Activated naive CD4-positive, alpha-beta T cell treated with anti-CD3 and anti-CD28 coated beads for 36 hours (primary cell): ENCODE data around the gene HDAC7. TPM values are rescaled to one million over a fixed set of nuclear protein-coding genes. Genes with fewer than 3 reads are reported as not detected.

Experiments
- CTCF ChIA-PET: fragments of 350-600 bp; sonication (Branson Sonifier 250); formaldehyde crosslinking; loops from one replicate; lab custom pipeline; 2021; ENCODE audit warnings: antibody characterized with exemption; lab: Charles Lee
- DNase-seq: peaks from one replicate; pipeline ENCODE4 v3.0.0-alpha.2; 2020
- H3K27ac Mint-ChIP-seq: one replicate; pipeline ENCODE4 v1.8.0; 2021; ENCODE audit warnings: mild to moderate bottlenecking, mixed read lengths
- H3K27me3 Mint-ChIP-seq: one replicate; pipeline ENCODE4 v1.8.0; 2021; ENCODE audit warnings: low read depth, mixed read lengths
- H3K36me3 Mint-ChIP-seq: one replicate; pipeline ENCODE4 v1.8.0; 2021; ENCODE audit warnings: low read depth, mixed read lengths
- H3K4me1 Mint-ChIP-seq: one replicate; pipeline ENCODE4 v1.8.0; 2021; ENCODE audit warnings: low read depth, mixed read lengths
- H3K4me3 Mint-ChIP-seq: one replicate; pipeline ENCODE4 v1.8.0; 2021; ENCODE audit warnings: mild to moderate bottlenecking, moderate library complexity, mixed read lengths
- H3K9me3 Mint-ChIP-seq: one replicate; pipeline ENCODE4 v1.8.0; 2021; ENCODE audit warnings: mixed read lengths
- intact Hi-C: fragments of 100-400 bp; cut with micrococcal nuclease; formaldehyde crosslinking; loops from one replicate; pipeline ENCODE4 v1.15.1; 2023
- total RNA-seq, 2 experiments: library from RNA; stranded (reverse); gene quantifications; one replicate each; pipeline ENCODE4 v1.2.3, GENCODE V29; 2021

HDAC7 gene
- total RNA-seq, 2 experiments from 2014 or later: 272 to 289 TPM

DNA sequence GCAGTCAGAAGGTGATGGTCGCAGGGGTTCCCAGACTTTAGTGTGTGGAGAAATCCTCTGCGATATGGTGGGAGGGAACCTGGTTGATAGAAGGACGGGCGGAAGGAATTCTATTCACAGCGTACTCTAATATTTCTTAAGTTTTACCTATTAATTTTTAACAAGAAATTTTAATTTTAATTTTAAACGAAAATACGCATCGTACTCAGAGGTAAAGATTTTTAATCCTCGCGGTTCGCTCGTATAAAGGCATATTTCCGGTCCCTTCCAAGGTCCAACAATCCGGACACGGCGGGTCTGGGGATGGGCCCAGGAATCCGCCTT lies 47.0 kb downstream of the HDAC7 start:
- H3K27ac Mint-ChIP-seq: peak overlapping the region; percentile 13
- no peaks in the 10 kb centered on the region for H3K27me3 Mint-ChIP-seq
- DNase-seq: no peak
- peak overlapping the region; percentile 71 for H3K4me3 Mint-ChIP-seq
- no peaks in the 10 kb centered on the region for H3K9me3 Mint-ChIP-seq
- no peaks in the 10 kb centered on the region for H3K36me3 Mint-ChIP-seq
- CTCF ChIA-PET: interaction anchor here (0.9 to 20.0 kb wide), 15 partner anchors 9 to 740 kb away, joined by 3 to 728 read pairs (median 6); partner anchors contain the start of gene RAPGEF3
- intact Hi-C loops: loop anchor here (1.0 to 2.0 kb wide), 2 partner anchors 36 to 66 kb away; partner anchors contain the start of gene RPAP3
- peaks cover 28% of the 10 kb centered on the region for H3K4me1 Mint-ChIP-seq

DNA sequence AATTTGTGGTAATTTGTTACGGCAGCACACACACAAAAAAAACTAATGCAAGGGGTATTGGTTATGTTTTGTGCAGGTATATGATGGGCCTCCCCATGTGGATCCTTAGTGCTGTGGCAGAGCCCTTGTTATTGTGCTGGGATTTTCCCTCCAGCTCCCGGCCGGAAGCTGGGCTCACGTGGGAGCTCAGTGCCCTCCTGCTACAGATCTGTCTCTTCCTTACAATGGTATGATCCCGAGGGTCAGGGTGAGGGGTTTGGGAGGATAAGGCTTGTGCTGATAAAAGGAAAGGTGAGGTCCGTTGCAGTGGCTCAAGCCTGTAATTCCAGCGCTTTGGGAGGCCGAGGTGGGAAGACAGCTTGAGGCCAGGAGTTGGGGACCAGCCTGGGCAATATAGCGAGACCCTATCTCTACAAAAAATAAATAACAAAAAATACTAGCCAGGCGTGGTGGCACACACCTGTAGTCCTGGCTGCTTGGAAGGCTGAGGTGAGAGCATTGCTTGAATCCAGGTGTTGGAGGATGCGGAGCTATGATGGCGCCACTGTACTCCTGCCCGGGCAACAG lies 47.5 kb downstream of the HDAC7 start:
- CTCF ChIA-PET: interaction anchor here (0.7 to 20.0 kb wide), 15 partner anchors 10 to 1066 kb away, joined by 3 to 728 read pairs (median 6); partner anchors contain the start of gene RAPGEF3
- peak overlapping the region; percentile 13 for H3K27ac Mint-ChIP-seq
- intact Hi-C loops: loop anchor here (2.0 kb wide), 1 partner anchor 65 kb away; the partner anchor contains the start of gene RPAP3
- no peaks in the 10 kb centered on the region for H3K27me3 Mint-ChIP-seq
- no peaks in the 10 kb centered on the region for H3K9me3 Mint-ChIP-seq
- H3K4me3 Mint-ChIP-seq: peak overlapping the region; percentile 71
- no peaks in the 10 kb centered on the region for H3K36me3 Mint-ChIP-seq
- H3K4me1 Mint-ChIP-seq: peaks cover 28% of the 10 kb centered on the region
- no peak for DNase-seq

DNA sequence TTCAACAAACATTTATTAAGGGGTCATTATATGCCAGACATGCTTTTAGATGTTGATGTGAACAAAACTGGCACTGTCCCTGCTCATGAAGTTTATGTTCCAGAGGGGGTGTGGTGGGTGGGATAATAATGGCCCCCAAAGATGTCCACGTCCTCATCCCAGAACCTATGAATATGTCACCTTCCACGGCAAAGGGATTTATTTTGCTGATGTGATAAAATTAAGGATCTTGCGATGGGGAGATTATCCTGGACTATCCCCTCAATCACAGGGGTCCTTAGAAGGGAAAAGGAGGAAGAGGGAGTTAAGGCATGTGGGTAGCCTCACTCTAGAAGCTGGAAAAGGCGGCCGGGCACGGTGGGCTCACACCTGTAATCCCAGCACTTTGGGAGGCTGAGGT lies 48.4 kb downstream of the HDAC7 start:
- no peaks in the 10 kb centered on the region for H3K36me3 Mint-ChIP-seq
- H3K9me3 Mint-ChIP-seq: no peaks in the 10 kb centered on the region
- CTCF ChIA-PET: interaction anchor here (0.7 to 20.0 kb wide), 9 partner anchors 7 to 566 kb away, joined by 3 to 728 read pairs (median 15); partner anchors contain the start of gene RAPGEF3
- DNase-seq: no peak
- intact Hi-C loops: no loop called here
- no peak overlapping the region for H3K4me3 Mint-ChIP-seq
- peaks cover 21% of the 10 kb centered on the region for H3K4me1 Mint-ChIP-seq
- H3K27ac Mint-ChIP-seq: no peak overlapping the region
- H3K27me3 Mint-ChIP-seq: no peaks in the 10 kb centered on the region

- no peak for DNase-seq
- H3K4me3 Mint-ChIP-seq: no peak overlapping the region
- H3K36me3 Mint-ChIP-seq: no peaks in the 10 kb centered on the region
- intact Hi-C loops: no loop called here
- no peak overlapping the region for H3K27ac Mint-ChIP-seq
- peaks cover 15% of the 10 kb centered on the region for H3K4me1 Mint-ChIP-seq
- no peaks in the 10 kb centered on the region for H3K9me3 Mint-ChIP-seq
- CTCF ChIA-PET: interaction anchor here (0.7 to 20.0 kb wide), 12 partner anchors 8 to 565 kb away, joined by 3 to 728 read pairs (median 6); partner anchors contain the start of gene RAPGEF3
- H3K27me3 Mint-ChIP-seq: no peaks in the 10 kb centered on the region
Observed at GRCh38 chr12:47770086-47770726, 49.5 kb downstream of the HDAC7 start.

DNA sequence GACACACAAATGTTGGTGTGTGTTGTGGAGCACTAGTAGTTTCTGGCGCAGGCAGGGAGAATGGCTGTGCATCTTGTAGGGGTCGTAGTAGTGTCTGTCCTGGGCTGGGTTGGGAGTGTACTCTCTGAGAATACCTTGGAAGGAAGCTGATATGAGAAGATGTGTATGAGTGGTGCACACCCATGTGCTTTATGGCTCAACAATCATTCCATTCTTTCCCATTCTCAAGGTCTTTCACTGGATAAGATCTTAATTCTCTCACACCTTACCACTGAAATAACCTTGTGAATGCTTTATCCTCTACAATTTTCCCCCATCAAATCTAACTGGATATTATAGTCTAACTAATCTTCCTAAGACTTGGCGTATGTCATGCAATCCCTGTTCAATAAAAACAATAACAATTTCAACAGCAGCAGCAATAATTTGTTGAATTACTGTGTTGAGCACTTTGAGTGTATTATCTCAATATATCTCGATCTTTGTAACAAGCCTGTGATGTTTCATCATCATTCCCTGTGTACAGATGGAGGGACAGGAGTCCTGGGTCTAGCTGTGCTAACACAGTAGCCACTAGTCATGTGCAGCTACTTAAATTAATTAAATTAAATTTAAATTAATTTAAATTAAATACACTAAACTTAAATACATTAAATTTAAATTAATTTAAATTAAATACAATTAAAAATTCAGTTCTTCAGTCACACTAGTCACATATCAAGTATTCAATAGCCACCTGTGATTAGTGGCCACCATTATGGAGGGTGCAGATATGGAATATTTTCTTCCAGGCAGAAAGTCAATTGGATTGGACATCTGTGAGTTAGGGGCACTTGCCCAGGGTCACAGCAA lies 50.2 kb downstream of the HDAC7 start:
- DNase-seq: no peak
- no peaks in the 10 kb centered on the region for H3K36me3 Mint-ChIP-seq
- no peak overlapping the region for H3K27ac Mint-ChIP-seq
- no peaks in the 10 kb centered on the region for H3K27me3 Mint-ChIP-seq
- H3K9me3 Mint-ChIP-seq: no peaks in the 10 kb centered on the region
- no peak overlapping the region for H3K4me3 Mint-ChIP-seq
- intact Hi-C loops: no loop called here
- H3K4me1 Mint-ChIP-seq: peaks cover 10% of the 10 kb centered on the region
- CTCF ChIA-PET: interaction anchor here (0.8 to 20.0 kb wide), 13 partner anchors 9 to 737 kb away, joined by 3 to 728 read pairs (median 6); partner anchors contain the start of gene RAPGEF3

DNA sequence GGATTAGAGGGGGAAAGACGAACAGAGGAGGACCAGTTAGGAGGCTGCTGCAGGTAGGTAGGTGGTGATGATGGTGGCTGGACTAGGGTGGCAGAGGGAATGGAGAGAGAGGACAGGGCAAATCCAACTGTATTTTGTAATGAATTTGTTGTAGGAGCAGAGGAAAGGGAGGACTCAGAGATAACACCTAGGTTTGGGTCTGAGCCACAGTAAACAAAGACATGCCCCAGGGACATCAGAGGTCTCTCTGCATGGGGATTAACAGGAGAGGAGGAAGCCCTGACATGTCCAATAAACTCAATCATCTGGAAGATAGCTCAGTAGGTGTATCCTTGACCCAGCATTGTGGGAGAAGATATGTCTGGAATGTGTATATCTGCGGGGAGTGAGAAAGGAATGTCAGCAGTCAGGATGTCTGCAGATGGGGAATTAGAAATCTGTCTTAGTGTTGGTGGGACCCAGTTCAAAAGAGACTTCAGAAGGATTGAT lies 51.3 kb downstream of the HDAC7 start:
- Mint-ChIP-seq H3K36me3 (no peaks in the 10 kb centered on the region), H3K9me3 (no peaks in the 10 kb centered on the region), H3K4me3 (no peak overlapping the region), H3K27me3 (no peaks in the 10 kb centered on the region), H3K27ac (no peak overlapping the region), H3K4me1 (peaks cover 4% of the 10 kb centered on the region)
- DNase-seq: no peak
- CTCF ChIA-PET: interaction anchor here (0.6 to 20.0 kb wide), 13 partner anchors 10 to 167 kb away, joined by 3 to 728 read pairs (median 11); partner anchors contain the start of genes ENDOU, RAPGEF3 and RPAP3
- intact Hi-C loops: no loop called here

GRCh38 chr12:47767216-47767724 lies 52.4 kb downstream of the HDAC7 start:
- Mint-ChIP-seq H3K4me3 (no peak overlapping the region), H3K27me3 (no peaks in the 10 kb centered on the region), H3K36me3 (no peaks in the 10 kb centered on the region), H3K4me1 (no peaks in the 10 kb centered on the region), H3K9me3 (no peaks in the 10 kb centered on the region), H3K27ac (no peak overlapping the region)
- DNase-seq: peak; percentile 89
- intact Hi-C loops: loop anchor here (1.0 to 2.0 kb wide), 4 partner anchors 25 to 734 kb away; no protein-coding TSS in a partner anchor
- CTCF ChIA-PET: interaction anchor here (0.6 to 20.0 kb wide), 25 partner anchors 10 to 804 kb away, joined by 3 to 728 read pairs (median 6); partner anchors contain the start of genes ENDOU, HDAC7, RAPGEF3 and RPAP3

DNA sequence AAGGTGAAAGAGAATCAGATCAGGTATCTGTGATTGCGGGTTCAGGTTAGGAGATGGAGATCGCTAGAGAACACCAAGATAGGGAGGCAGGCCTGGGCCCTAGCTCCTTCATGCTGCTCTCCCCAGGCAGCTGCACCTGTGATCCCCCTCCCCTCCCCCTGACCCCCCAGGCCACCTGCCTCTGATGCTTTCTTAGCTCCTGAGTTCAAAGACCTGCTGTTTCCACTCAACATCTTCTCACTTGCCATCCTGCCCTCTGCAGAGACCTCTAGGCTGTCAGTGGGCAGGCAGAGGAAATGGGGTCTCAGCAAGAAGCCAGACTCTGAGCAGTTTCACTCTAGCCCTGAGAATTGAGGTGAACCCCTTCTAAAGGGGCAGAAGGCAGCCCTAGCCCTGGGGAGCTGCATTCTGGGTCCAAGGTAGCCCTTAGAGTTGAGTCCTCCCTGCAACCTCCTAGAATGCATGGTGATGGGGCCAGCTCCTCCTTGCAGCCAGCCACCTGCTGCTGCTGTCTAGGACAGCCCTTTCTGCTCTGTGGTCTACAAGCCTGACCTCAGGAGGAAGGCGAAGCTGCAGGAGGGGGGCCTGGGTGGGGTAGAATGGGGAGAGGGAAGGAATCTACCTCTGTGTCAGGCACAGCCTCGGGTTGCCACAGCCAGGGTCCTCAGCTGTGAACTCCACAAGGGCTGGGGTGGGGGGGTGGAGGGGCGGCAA lies 53.0 kb downstream of the HDAC7 start:
- H3K36me3 Mint-ChIP-seq: no peaks in the 10 kb centered on the region
- H3K27me3 Mint-ChIP-seq: no peaks in the 10 kb centered on the region
- no peak overlapping the region for H3K27ac Mint-ChIP-seq
- intact Hi-C loops: loop anchor here (1.0 to 2.0 kb wide), 4 partner anchors 24 to 734 kb away; no protein-coding TSS in a partner anchor
- DNase-seq: no peak
- no peak overlapping the region for H3K4me3 Mint-ChIP-seq
- H3K9me3 Mint-ChIP-seq: no peaks in the 10 kb centered on the region
- CTCF ChIA-PET: interaction anchor here (0.6 to 20.0 kb wide), 24 partner anchors 9 to 734 kb away, joined by 3 to 728 read pairs (median 6); partner anchors contain the start of genes ENDOU, HDAC7, RAPGEF3 and RPAP3
- H3K4me1 Mint-ChIP-seq: no peaks in the 10 kb centered on the region

- intact Hi-C loops: no loop called here
- CTCF ChIA-PET: interaction anchor here (1.1 to 11.6 kb wide), 4 partner anchors 13 to 184 kb away, joined by 3 to 287 read pairs (median 10); no protein-coding TSS in a partner anchor
- no peak overlapping the region for H3K27ac Mint-ChIP-seq
Observed at GRCh38 chr12:47763481-47764346, 56.0 kb downstream of the HDAC7 start.

GRCh38 chr12:47762850-47763465 lies 56.7 kb downstream of the HDAC7 start:
- H3K4me1 Mint-ChIP-seq: peaks cover 5% of the 10 kb centered on the region
- intact Hi-C loops: no loop called here
- H3K27me3 Mint-ChIP-seq: no peaks in the 10 kb centered on the region
- DNase-seq: no peak
- H3K36me3 Mint-ChIP-seq: no peaks in the 10 kb centered on the region
- CTCF ChIA-PET: interaction anchor here (1.1 to 11.6 kb wide), 4 partner anchors 14 to 184 kb away, joined by 3 to 287 read pairs (median 10); no protein-coding TSS in a partner anchor
- no peak overlapping the region for H3K4me3 Mint-ChIP-seq
- H3K27ac Mint-ChIP-seq: no peak overlapping the region
- no peaks in the 10 kb centered on the region for H3K9me3 Mint-ChIP-seq

More at GRCh38 chr12:47763481-47764346, 56.0 kb downstream of the HDAC7 start:
- no peak for DNase-seq
- Mint-ChIP-seq H3K9me3 (no peaks in the 10 kb centered on the region), H3K4me1 (no peaks in the 10 kb centered on the region), H3K36me3 (no peaks in the 10 kb centered on the region), H3K27me3 (no peaks in the 10 kb centered on the region), H3K4me3 (no peak overlapping the region)
